ENCODE results near the gene ATRN. TPM values are rescaled to one million over a fixed set of nuclear protein-coding genes. Genes with fewer than 3 reads are reported as not detected.

Gene ATRN
- total RNA-seq, 1 donor from 2014 or later: 42.2 TPM

GRCh38 chr20:3658019-3658715 is 187.3 kb downstream of the ATRN start:
- DNase-seq (ENCODE audit: low spot score): no peak

- DNase-seq (ENCODE audit: low spot score): no peak
These were observed 188.1 kb downstream of the ATRN start for GRCh38 chr20:3658716-3659491.

- no peak for DNase-seq (ENCODE audit: low spot score)
These were observed 188.9 kb downstream of the ATRN start for GRCh38 chr20:3659492-3660261.

GRCh38 chr20:3660262-3661059 is 189.6 kb downstream of the ATRN start:
- DNase-seq (ENCODE audit: low spot score): no peak

- DNase-seq (ENCODE audit: low spot score): no peak
These were observed 190.4 kb downstream of the ATRN start for GRCh38 chr20:3661060-3661813.

GRCh38 chr20:3661814-3662665 is 191.2 kb downstream of the ATRN start:
- DNase-seq (ENCODE audit: low spot score): no peak

- DNase-seq (ENCODE audit: low spot score): no peak
These were observed 192.3 kb downstream of the ATRN start, which contains the start of gene GFRA4 for GRCh38 chr20:3663031-3663701. TSS of gene GFRA4 (minus strand) at chr20:3663399. CDS start at chr20:3663399, 0 bp downstream.

- DNase-seq (ENCODE audit: low spot score): no peak
These were observed 193.0 kb downstream of the ATRN start for GRCh38 chr20:3663858-3664257.

- DNase-seq (ENCODE audit: low spot score): no peak
These were observed 196.7 kb downstream of the ATRN start for GRCh38 chr20:3667434-3668037.

- DNase-seq (ENCODE audit: low spot score): no peak
These were observed 199.0 kb downstream of the ATRN start for GRCh38 chr20:3669710-3670367.

- no peak for DNase-seq (ENCODE audit: low spot score)
These were observed 199.7 kb downstream of the ATRN start for GRCh38 chr20:3670511-3670910.

GRCh38 chr20:3670945-3671344 is 200.1 kb downstream of the ATRN start:
- no peak for DNase-seq (ENCODE audit: low spot score)

- DNase-seq (ENCODE audit: low spot score): no peak
These were observed 201.2 kb downstream of the ATRN start for GRCh38 chr20:3671986-3672546.

- no peak for DNase-seq (ENCODE audit: low spot score)
These were observed 201.8 kb downstream of the ATRN start for GRCh38 chr20:3672547-3673171.

- DNase-seq (ENCODE audit: low spot score): no peak
These were observed 202.6 kb downstream of the ATRN start for GRCh38 chr20:3673221-3674070.

- no peak for DNase-seq (ENCODE audit: low spot score)
These were observed 203.6 kb downstream of the ATRN start for GRCh38 chr20:3674447-3674846.
